BLaER1 treated with 17β-estradiol and CSF1 and Interleukin-3, amounts not matched to agents 10 nM and 100 nM (cell line): ENCODE results near the gene C1orf159.

ENCODE experiments used
- H3K27ac ChIP-seq, 11 experiments: shearing (Covaris generic); formaldehyde crosslinking; 2 replicates each; pipeline ENCODE4 v1.8.1; 2022
- H3K27me3 ChIP-seq, 11 experiments: shearing (Covaris generic); formaldehyde crosslinking; 2 replicates each; pipeline ENCODE4 v1.8.1; 2022
- H3K36me3 ChIP-seq, 11 experiments: shearing (Covaris generic); formaldehyde crosslinking; 2 replicates each; pipeline ENCODE4 v1.8.1; 2022
- H3K4me1 ChIP-seq, 10 experiments: shearing (Covaris generic); formaldehyde crosslinking; 2 replicates each; pipeline ENCODE4 v1.8.1; 2022
- H3K4me2 ChIP-seq, 11 experiments: shearing (Covaris generic); formaldehyde crosslinking; 2 replicates each; pipeline ENCODE4 v1.8.1; 2022
- H3K4me3 ChIP-seq, 10 experiments: shearing (Covaris generic); formaldehyde crosslinking; 2 replicates each; pipeline ENCODE4 v1.8.1; 2022
- H3K9ac ChIP-seq, 11 experiments: shearing (Covaris generic); formaldehyde crosslinking; 2 replicates each; pipeline ENCODE4 v1.8.1; 2022
- H3K9me3 ChIP-seq, 11 experiments: shearing (Covaris generic); formaldehyde crosslinking; replicated peaks in 1 of 11; 2 replicates each; pipeline ENCODE4 v1.8.1; 2022
- H4K20me1 ChIP-seq, 11 experiments: shearing (Covaris generic); formaldehyde crosslinking; 2 replicates each; pipeline ENCODE4 v1.8.1; 2022
- Cebpa-rat ChIP-seq, 11 experiments: shearing (Covaris generic); IDR thresholded peaks; 2 replicates each; pipeline ENCODE4 v1.8.1; 2022

C1orf159 gene

DNA sequence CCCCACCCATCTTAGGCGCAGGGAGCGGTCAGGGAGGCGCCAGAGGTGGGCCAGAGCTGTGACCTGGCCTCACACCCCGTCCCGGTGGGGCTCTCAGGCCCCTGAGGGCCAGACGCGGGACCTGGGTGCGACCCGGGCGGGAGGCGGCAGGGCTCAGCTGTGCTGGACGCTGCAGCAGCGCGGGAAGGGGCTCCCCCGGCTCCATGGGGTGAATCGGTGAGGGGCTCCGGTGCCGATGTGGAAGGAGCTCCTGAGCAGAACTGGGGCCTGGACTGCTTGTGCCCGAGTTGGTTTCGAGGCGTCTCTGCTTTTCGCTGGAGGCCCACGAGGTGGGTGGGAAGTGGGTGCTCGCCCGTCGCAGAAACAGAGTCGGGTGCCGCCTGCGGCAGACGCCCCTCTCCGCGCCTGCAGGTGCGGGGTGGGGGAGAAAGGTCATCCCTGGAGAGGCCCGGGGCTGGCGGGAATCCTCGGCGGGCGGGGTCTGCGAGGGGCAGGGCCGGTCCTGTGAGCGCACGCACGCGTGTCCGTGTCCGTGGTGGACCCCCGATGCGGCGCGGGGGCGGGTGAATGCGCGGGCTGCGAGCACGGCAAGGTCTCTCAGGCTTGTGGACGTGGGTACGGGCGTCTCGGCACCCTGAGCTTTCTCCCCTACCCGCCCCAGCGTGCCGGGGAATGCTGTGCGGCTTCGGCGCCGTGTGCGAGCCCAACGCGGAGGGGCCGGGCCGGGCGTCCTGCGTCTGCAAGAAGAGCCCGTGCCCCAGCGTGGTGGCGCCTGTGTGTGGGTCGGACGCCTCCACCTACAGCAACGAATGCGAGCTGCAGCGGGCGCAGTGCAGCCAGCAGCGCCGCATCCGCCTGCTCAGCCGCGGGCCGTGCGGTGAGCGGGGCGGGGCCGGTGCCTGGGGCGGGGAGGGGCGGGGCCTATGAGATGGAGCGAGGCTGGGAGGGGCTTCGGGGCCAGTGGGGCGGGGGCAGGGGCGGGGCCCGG is 75.6 kb downstream of the C1orf159 start:
- peaks cover 11 to 49% (median 16%) of the 10 kb centered on the region in 11 experiments; a peak in 19 of 22 replicates for H3K27me3 ChIP-seq
- H3K4me3 ChIP-seq, result peak overlapping the region; percentile 44 to 69 (median 56)

DNA sequence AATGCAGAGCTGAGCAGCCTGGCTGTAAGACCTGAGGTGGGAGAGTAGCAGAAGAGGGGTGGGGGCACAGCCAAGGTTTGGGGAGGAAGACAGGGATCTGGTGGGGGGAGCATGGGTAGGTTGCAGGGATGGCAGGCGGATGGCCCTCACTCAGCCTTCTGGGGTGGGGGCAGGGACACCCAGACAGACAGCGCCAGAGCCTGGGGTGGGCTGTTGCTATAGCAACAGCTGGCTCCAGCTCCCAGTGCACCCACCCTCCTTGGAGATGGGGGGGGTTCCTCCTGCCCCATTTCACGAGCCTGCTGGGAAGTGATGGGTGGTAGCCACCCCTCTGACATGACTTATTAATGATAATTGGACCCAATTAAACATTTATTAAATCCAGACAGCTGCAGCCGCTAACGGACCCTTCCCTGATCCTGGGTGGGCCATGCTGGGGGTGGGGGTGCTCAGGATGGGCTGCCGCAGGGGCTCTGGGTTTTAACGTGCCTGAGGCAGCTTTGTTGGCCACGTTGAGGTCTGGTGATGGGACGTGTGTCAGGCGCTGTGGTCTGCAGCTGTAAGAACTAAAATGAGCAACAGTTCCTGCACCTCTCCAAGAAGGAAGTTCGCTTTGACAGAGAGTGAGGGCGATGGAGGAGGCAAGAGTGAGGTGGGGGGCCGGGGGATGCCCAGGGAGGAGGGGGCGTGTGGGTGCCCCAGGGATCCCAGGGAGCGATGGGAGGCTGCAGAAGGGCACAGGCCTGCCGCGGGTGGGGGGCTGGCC is 76.6 kb downstream of the C1orf159 start:
- Histone ChIP-seq H3K9ac (peak overlapping the region in 7 of 11 experiments; percentile 50 to 71 (median 58); a peak in 11 of 22 replicates), H3K9me3 (no peaks in the 10 kb centered on the region), H3K4me2 (peak overlapping the region; percentile 98 to 100 (median 100)), H3K4me1 (peaks cover 33 to 59% (median 55%) of the 10 kb centered on the region in 10 experiments), H3K27ac (0 out of 22 replicates have a peak overlapping the region, but pooled peaks of 1 of the 11 experiments have one; percentile 13), H3K36me3 (peaks cover 0 to 34% (median 8%) of the 10 kb centered on the region in 11 experiments; a peak in 7 of 22 replicates), H3K4me3 (peak overlapping the region in 7 of 10 experiments; percentile 44 to 69 (median 57); a peak in 12 of 20 replicates), H3K27me3 (peaks cover 20 to 58% (median 24%) of the 10 kb centered on the region in 11 experiments), H4K20me1 (peaks cover 51 to 96% (median 78%) of the 10 kb centered on the region in 11 experiments; a peak in 21 of 22 replicates)
- TF ChIP-seq Cebpa-rat (IDR thresholded peaks at IDR 0.05), result no peak

More for the DNA sequence above, 75.6 kb downstream of the C1orf159 start:
- H3K4me1 ChIP-seq, result peaks cover 32 to 55% (median 51%) of the 10 kb centered on the region in 10 experiments
- no peaks in the 10 kb centered on the region for H3K9me3 ChIP-seq
- TF ChIP-seq Cebpa-rat (IDR thresholded peaks at IDR 0.05), result no peak
- peak overlapping the region; percentile 98 to 100 (median 100) for H3K4me2 ChIP-seq
- peaks cover 0 to 42% (median 13%) of the 10 kb centered on the region in 11 experiments; a peak in 10 of 22 replicates for H3K36me3 ChIP-seq
- H3K27ac ChIP-seq, result peak overlapping the region in 4 of 11 experiments; percentile 13 to 32 (median 26); a peak in 5 of 22 replicates
- H4K20me1 ChIP-seq, result peaks cover 46 to 96% (median 71%) of the 10 kb centered on the region in 11 experiments; a peak in 21 of 22 replicates
- H3K9ac ChIP-seq, result peak overlapping the region in 10 of 11 experiments; percentile 7 to 71 (median 56); a peak in 17 of 22 replicates

GRCh38 chr1:1038694-1039093 is 77.2 kb downstream of the C1orf159 start:
- Histone ChIP-seq H3K4me2 (peak overlapping the region; percentile 98 to 100 (median 100)), H4K20me1 (peaks cover 57 to 97% (median 84%) of the 10 kb centered on the region in 11 experiments; a peak in 21 of 22 replicates), H3K27me3 (peaks cover 26 to 64% (median 31%) of the 10 kb centered on the region in 11 experiments), H3K4me3 (no peak overlapping the region), H3K4me1 (peaks cover 39 to 66% (median 62%) of the 10 kb centered on the region in 10 experiments), H3K27ac (no peak overlapping the region), H3K9ac (0 out of 22 replicates have a peak overlapping the region, but pooled peaks of 1 of the 11 experiments have one; percentile 69), H3K9me3 (no peaks in the 10 kb centered on the region), H3K36me3 (peaks cover 0 to 28% (median 2%) of the 10 kb centered on the region in 11 experiments; a peak in 7 of 22 replicates)
- TF ChIP-seq Cebpa-rat (IDR thresholded peaks at IDR 0.05), result no peak

- H3K4me3 ChIP-seq, result no peak overlapping the region; a peak in 1 of 20 replicates
- H3K27me3 ChIP-seq, result peaks cover 31 to 73% (median 37%) of the 10 kb centered on the region in 11 experiments
- H3K9me3 ChIP-seq, result no peaks in the 10 kb centered on the region
- peaks cover 0 to 19% (median 0%) of the 10 kb centered on the region in 11 experiments; a peak in 4 of 22 replicates for H3K36me3 ChIP-seq
- TF ChIP-seq Cebpa-rat (IDR thresholded peaks at IDR 0.05), result no peak
- H3K27ac ChIP-seq, result no peak overlapping the region
- H3K4me1 ChIP-seq, result peaks cover 40 to 73% (median 67%) of the 10 kb centered on the region in 10 experiments
- H3K9ac ChIP-seq, result peak overlapping the region in 2 of 11 experiments; percentile 29 to 37; a peak in 2 of 22 replicates
- peaks cover 58 to 94% (median 80%) of the 10 kb centered on the region in 11 experiments; a peak in 21 of 22 replicates for H4K20me1 ChIP-seq
- H3K4me2 ChIP-seq, result peak overlapping the region; percentile 98 to 100 (median 100); a peak in 21 of 22 replicates
These were observed 78.2 kb downstream of the C1orf159 start for GRCh38 chr1:1037366-1038327.

DNA sequence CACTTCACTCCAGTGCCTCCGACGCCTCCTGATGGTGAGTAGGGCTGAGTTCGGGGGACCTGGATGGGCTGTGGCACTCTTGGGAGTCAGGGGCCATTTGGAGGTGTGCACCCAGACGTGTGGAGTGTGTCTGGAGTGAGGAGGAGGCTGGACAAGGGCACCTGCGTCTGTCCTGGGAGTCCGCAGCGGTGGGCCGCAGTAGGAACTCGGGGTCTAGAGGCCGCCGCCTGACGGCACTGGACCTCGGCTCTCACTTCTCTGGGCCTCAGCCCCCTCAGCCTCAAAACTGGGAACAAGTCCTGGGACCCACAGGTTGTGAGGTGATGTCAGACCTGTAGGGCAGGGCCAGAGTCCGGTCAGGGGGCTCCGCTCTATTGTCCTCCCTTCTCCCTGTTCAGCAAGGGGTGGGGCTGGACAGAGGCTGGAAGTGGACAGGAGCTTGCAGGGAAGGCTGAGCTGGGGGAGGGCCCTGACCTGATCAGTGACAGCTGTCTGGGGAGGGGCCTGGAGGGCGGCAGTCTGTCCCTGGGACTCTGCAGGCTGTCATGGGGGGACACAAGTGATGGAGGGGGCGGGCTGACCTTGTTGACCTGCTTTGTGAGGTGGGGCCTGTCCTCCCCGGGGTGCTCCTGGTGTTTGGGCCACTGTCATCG is 80.5 kb downstream of the C1orf159 start:
- Histone ChIP-seq H3K9ac (no peak overlapping the region), H3K27me3 (peaks cover 30 to 84% (median 36%) of the 10 kb centered on the region in 11 experiments), H3K27ac (no peak overlapping the region), H4K20me1 (peaks cover 69 to 95% (median 80%) of the 10 kb centered on the region in 11 experiments; a peak in 21 of 22 replicates), H3K36me3 (peaks cover 0 to 5% (median 0%) of the 10 kb centered on the region in 11 experiments; a peak in 1 of 22 replicates), H3K4me1 (peaks cover 55 to 91% (median 86%) of the 10 kb centered on the region in 10 experiments), H3K4me2 (peak overlapping the region in 8 of 11 experiments; percentile 1 to 100 (median 62); a peak in 5 of 22 replicates), H3K9me3 (no peaks in the 10 kb centered on the region), H3K4me3 (no peak overlapping the region)
- no peak for TF ChIP-seq Cebpa-rat (IDR thresholded peaks at IDR 0.05)

DNA sequence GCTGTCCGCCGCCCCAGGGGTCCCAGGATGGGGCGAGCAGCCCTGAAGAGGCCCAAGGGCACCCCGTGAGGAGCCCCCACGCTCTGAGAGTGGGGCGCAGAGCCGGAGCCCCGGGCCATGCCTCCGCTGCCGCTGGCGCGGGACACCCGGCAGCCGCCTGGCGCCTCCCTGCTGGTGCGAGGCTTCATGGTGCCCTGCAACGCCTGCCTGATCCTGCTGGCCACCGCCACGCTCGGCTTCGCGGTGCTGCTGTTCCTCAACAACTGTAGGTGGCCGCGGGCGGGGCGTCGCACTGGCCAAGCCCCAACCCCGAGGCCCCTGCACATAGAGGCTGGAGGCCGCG is 81.5 kb downstream of the C1orf159 start:
- Histone ChIP-seq H3K4me3 (peak overlapping the region; percentile 45 to 65 (median 55); a peak in 16 of 20 replicates), H3K4me1 (peaks cover 45 to 84% (median 77%) of the 10 kb centered on the region in 10 experiments), H3K27me3 (peaks cover 22 to 73% (median 27%) of the 10 kb centered on the region in 11 experiments), H3K36me3 (peaks cover 0 to 5% (median 0%) of the 10 kb centered on the region in 11 experiments; a peak in 1 of 22 replicates), H3K9me3 (no peaks in the 10 kb centered on the region), H3K4me2 (peak overlapping the region; percentile 87 to 98 (median 93)), H4K20me1 (peaks cover 59 to 85% (median 70%) of the 10 kb centered on the region in 11 experiments; a peak in 21 of 22 replicates), H3K27ac (no peak overlapping the region), H3K9ac (peak overlapping the region in 3 of 11 experiments; percentile 67 to 70 (median 68); a peak in 6 of 22 replicates)
- TF ChIP-seq Cebpa-rat (IDR thresholded peaks at IDR 0.05), result no peak
